ENCODE data around the gene SACM1L.
A peak's percentile ranks its signal among the peaks of the same experiment; 100 is the strongest.
"Not testable (repeated sequence)": the region's sequence is repeated elsewhere in the genome, so short reads cannot be mapped to it uniquely, and the experiment has no call there.

SACM1L gene

DNA sequence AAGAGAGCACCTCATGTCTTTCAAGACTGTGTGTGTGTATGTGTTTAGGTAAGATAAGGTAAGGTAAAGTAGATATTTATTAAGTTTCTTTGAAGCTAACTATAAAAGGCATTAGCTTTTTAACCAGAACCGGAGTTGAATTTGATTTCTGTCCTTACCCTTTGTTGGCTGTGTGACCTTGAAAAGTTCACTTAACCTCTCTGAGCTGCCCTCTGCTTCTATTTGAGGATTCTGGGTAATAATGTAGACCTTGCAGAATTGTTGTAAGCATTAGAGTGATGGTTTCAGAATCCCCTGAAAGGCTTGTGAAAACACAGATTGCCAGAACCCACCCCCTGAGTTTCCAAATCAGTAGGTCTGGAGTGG lies 21.6 kb upstream of the SACM1L start:
- no peak for DNase-seq

GRCh38 chr3:45670436-45670835 lies 18.8 kb upstream of the SACM1L start:
- no peak for DNase-seq

- no peak for DNase-seq
Measured at GRCh38 chr3:45670991-45671390, 18.2 kb upstream of the SACM1L start.

DNA sequence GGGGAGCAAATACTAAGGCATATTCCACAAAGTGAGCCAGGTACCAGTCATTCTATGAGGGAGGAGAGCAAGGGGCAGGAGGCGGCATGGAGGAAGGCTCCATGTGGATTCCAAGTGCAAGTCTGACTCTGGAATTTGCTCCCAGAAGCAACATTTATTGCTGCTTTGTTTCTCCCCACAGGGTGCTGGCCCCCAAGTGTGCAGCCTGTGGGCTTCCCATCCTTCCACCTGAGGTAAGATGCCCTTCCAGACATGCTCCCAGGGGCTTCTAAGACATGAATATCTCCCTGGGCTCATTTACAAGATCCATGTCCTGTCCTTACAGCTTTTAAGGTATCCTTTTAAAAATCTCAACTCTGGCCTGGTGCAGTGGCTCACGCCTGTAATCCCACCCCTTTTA lies 15.9 kb upstream of the SACM1L start:
- DNase-seq, result no peak

GRCh38 chr3:45676325-45677032 lies 12.7 kb upstream of the SACM1L start:
- no peak for DNase-seq

DNA sequence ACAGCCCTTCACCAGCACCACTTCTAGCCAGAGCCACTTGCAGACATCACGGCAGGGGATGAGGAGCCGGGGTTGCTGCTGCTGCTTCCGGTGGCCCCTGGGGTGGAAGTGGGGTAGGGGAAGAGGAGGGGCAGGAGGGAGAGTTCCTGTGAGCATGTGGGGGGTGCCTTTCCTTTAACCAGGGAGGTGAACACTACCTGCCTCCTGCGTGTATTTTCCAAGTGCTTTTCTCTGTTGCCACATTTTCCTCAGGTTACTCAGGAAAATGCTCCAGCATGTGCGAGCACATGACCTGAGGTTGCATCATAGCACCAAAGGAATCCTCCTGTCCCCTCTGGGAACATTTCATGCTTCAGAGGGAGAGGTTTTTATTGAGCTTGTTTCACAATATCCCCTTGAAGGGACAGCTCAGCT lies 12.2 kb upstream of the SACM1L start:
- DNase-seq, result no peak

DNA sequence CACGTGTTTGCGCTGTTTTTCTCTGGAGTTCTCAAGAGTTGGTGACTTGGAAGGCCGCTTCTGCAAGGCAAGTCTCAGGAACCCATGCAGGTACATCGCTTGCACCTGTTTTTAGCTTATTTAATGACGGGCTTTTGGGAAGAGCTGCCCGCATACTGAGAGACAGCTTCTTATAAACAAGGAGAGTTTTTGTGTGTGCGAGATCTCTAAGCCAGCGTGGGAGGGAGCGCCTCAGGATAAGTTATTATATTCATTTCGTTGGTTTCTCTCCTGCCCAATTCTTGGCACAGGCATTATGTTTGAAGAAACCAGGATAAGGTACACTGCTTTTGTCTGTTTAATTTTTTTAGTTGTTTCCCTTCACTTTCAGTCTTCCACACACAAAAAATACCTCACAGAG lies 11.4 kb upstream of the SACM1L start:
- no peak for DNase-seq

DNA sequence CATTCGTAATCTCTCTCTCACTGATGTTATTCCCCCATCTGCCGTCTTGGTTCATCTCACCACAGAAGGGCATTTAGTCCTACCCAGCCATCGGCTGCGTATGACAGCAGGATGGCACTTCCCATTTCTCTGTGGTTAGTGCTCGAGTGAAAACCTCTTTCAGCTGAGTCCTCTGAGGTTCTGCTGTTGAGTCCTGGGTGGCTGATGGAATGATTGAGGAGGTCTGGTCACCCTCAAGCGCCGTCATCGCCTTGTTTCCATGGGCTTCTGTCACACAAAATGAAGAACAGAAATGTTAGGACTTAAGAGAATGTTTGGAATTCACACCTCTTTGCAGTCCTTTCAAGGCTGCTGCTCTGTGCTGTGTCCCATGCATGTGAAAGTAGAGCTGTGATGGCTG lies 9.4 kb upstream of the SACM1L start:
- DNase-seq, result no peak

DNA sequence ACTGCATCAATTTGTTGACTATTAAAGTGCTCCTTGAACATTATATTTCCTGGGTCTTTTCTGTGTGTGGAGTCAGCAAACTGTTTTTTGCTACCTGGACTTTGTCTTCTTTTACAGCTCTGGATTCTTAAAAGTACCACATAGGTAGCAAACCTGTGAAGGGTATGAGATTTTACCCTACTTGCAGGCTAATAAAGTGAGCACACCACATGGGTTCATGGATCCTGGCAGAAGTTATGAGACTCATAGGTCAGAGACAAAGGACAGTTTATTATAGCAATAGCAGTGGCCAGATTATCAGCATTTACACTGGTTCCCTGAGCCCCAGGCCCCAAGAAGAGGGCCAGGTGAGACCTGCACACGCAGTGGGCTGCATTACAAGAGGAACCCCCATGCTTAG lies 8.0 kb upstream of the SACM1L start:
- DNase-seq, result no peak

- DNase-seq, result no peak
Measured at GRCh38 chr3:45681846-45682245, 7.3 kb upstream of the SACM1L start.

GRCh38 chr3:45682311-45682710 lies 6.9 kb upstream of the SACM1L start:
- no peak for DNase-seq

- peak in 1 of 2 experiments; percentile 22 for DNase-seq
Measured at GRCh38 chr3:45682786-45683185, 6.4 kb upstream of the SACM1L start.

DNA sequence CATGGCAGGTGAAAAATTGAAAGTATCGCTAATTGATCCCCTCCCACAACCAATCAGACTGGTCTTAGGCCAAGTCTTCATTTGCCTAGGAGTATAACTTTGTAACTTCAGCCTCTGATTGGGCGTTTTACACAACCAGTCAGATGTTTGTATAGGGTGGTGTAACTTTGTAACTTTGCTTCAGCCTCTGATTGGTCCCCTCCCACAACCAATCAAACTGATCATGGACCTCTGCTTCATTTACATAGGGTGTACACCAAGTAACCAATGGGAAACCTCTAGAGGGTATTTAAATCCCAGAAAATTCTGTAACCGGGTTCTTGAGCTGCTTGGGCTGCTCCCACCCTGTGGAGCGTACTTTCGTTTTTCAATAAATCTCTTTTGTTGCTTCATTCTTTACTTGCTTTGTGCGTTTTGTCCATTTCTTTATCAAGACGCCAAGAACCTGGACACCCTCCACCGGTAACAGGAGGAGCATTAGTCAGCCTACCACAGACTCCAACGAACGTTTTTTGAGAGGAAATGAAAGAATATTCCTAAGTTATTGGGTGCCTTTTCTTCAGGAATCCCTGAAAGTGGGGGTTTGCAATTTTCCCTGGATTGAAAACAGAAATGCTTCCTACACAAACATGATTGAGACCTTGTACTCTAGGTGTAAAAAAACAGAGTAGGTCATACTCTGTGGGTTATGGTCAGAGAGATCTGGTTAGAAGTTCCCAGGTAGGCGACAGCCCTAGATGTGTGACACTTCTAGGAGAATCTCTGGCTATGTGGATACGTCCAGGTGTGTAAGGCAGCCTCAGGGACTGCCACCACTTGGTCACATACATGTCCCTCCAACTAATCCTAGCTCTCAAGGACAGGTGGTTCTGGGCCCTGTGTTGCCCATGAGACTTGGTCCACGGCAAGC lies 5.5 kb upstream of the SACM1L start:
- no peak for DNase-seq

DNA sequence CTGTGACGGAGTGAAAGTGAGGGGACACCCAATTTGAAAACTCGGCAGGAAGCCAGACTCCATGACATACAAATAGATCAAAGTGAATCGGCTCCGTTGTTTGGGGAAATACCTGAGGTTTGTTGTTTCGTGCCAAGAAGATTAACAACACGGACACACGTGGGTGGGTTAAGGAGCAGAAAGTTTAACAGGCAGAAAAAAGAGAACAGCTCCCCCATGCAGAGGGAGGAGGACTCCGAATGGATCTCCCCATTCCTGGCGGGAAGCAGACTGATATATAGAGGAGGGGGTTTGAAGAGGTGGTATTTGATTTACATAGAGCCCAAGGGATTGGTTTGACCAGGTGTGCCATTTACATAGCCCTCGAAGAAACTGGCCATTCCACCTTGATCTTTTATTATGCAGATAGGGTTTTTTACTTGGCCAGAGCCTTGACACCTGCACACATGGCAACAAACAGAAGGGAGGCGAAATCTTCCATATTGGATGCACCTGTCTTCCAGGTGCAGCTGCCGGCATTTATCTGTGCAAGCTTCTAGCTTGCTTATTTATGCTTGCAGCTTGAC lies 4.8 kb upstream of the SACM1L start:
- DNase-seq, result no peak

- not testable (repeated sequence) for DNase-seq
Measured at GRCh38 chr3:45685722-45686121, 3.5 kb upstream of the SACM1L start.

GRCh38 chr3:45686850-45687249 lies 2.3 kb upstream of the SACM1L start:
- DNase-seq, result no peak

DNA sequence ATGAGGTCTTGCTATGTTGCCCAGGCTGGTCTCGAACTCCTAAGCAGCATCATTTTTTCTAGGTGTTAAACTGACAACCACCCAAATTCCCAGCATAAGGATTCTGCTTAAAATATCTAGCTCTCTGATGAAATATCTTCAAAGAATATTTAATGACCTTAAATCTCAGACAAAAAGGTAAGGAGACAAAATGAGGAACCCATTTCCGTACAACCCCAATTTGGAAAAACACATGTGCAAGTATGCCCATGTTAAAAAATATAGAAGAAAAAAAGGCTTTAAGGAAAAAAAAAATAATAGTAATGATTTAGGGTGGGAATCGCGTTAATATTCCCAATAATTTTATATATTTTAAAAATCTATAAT lies 1.4 kb upstream of the SACM1L start:
- DNase-seq, result peak in 1 of 2 experiments; percentile 23

GRCh38 chr3:45688194-45688881 lies 858 bp upstream of the SACM1L start:
- DNase-seq, result peak; percentile 50 to 55

GRCh38 chr3:45689787-45690145 lies 570 bp downstream of the SACM1L start:
- no peak for DNase-seq

- DNase-seq, result no peak
Measured at GRCh38 chr3:45690336-45691035, 1.3 kb downstream of the SACM1L start.

DNA sequence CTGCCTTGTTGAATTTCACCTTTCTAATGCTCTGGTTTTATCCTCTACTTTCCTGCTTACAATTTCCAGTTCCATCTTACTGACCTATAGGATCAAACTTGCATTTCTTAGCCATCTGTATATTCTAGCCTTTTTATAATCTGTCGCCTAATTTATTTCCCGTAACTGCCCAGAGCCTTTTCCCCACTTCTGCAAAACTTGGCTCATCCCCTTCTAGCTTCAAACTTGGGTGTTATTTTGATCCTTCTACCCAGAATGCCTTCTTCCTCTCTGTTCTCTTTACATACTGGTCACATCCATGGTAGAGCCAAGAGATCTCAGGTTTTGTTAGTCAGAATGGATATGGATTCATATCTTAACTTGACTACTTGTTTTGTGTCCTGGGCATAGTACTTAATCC lies 2.6 kb downstream of the SACM1L start:
- no peak for DNase-seq

DNA sequence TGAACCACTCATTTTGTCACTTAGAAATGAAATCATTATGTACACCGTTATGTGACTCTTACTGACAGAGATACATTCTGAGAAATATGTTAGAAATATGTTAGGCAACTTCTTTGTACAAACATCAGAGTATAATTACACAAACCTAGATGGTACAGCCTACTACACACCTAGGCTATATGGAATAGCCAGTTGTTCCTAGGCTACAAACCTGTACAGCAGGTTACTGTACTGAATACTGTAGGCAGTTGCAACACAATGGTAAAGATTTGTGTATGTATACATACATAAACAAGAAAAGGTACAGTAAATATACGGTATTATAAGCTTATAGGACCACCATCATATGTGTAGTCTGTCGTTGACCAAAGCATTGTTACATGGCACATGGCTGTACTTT lies 3.7 kb downstream of the SACM1L start:
- no peak for DNase-seq

GRCh38 chr3:45693941-45694521 lies 4.8 kb downstream of the SACM1L start:
- no peak for DNase-seq

Measured in SHP77 (cell line).